ENCODE results near the gene NLRP9. TPM values are rescaled to one million over a fixed set of nuclear protein-coding genes. Genes with fewer than 3 reads are reported as not detected.

Gene NLRP9
- total RNA-seq, 1 donor from 2014 or later = not detected

- H3K27ac Mint-ChIP-seq (ENCODE audit: unreplicated experiment) = no peak overlapping the region
- TF ChIP-seq CTCF (IDR thresholded peaks at IDR 0.05) = no peak
- no peaks in the 10 kb centered on the region for H3K9me3 Mint-ChIP-seq (ENCODE audit: unreplicated experiment)
- no peaks in the 10 kb centered on the region for H3K27me3 Mint-ChIP-seq (ENCODE audit: unreplicated experiment)
- H3K4me1 Mint-ChIP-seq (ENCODE audit: unreplicated experiment) = peaks cover 2% of the 10 kb centered on the region
- H3K4me3 Mint-ChIP-seq (ENCODE audit: unreplicated experiment) = no peak overlapping the region
- H3K36me3 Mint-ChIP-seq (ENCODE audit: unreplicated experiment) = peaks cover 17% of the 10 kb centered on the region
- DNase-seq (ENCODE audit: extremely low spot score, unreplicated experiment) = no peak
These were observed 47.2 kb downstream of the NLRP9 start for GRCh38 chr19:55690769-55691545.

GRCh38 chr19:55690109-55690768, 48.0 kb downstream of the NLRP9 start:
- Mint-ChIP-seq H3K36me3 (ENCODE audit: unreplicated experiment) (peaks cover 20% of the 10 kb centered on the region), H3K27ac (ENCODE audit: unreplicated experiment) (no peak overlapping the region), H3K9me3 (ENCODE audit: unreplicated experiment) (no peaks in the 10 kb centered on the region), H3K4me3 (ENCODE audit: unreplicated experiment) (no peak overlapping the region), H3K27me3 (ENCODE audit: unreplicated experiment) (no peaks in the 10 kb centered on the region), H3K4me1 (ENCODE audit: unreplicated experiment) (peaks cover 2% of the 10 kb centered on the region)
- no peak for DNase-seq (ENCODE audit: extremely low spot score, unreplicated experiment)
- TF ChIP-seq CTCF (IDR thresholded peaks at IDR 0.05) = no peak

DNA sequence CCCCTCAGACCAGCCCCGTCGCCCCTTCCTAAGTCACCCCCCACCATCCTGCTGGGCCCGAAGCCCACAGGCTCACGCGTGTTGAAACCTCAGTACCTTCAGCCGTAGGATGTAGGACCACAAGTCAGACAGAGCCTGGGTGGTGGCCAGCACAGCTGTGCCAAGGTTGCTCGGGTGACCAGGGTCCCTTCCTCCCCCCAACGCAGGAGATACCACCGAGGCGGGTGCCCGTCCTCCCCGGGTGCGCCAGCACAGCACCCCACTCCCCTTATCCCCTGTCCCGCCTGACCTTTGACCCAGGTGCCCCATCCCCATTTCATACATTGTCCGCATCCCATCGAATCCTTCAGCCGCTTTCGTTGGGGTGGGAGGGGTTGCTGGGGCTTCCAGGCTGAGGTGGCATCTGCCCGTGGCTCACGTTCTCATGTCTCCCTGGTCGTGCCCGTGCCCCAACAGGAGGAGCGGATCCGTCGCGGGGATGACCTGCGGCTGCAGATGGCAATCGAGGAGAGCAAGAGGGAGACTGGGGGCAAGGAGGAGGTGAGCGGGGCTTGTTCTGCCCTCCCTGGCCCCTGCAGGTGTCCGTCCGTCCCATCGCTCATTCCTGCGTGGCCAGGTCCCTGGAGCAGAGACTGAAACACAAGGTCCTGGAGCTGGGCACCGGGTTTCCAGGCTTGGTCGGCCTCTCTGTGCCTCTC, 48.6 kb downstream of the NLRP9 start:
- Mint-ChIP-seq H3K27ac (ENCODE audit: unreplicated experiment) (no peak overlapping the region), H3K4me3 (ENCODE audit: unreplicated experiment) (no peak overlapping the region), H3K27me3 (ENCODE audit: unreplicated experiment) (no peaks in the 10 kb centered on the region), H3K9me3 (ENCODE audit: unreplicated experiment) (no peaks in the 10 kb centered on the region), H3K4me1 (ENCODE audit: unreplicated experiment) (peaks cover 2% of the 10 kb centered on the region), H3K36me3 (ENCODE audit: unreplicated experiment) (peaks cover 18% of the 10 kb centered on the region)
- TF ChIP-seq CTCF (IDR thresholded peaks at IDR 0.05) = no peak
- DNase-seq (ENCODE audit: extremely low spot score, unreplicated experiment) = no peak

- no peaks in the 10 kb centered on the region for H3K9me3 Mint-ChIP-seq (ENCODE audit: unreplicated experiment)
These were observed 49.6 kb downstream of the NLRP9 start for GRCh38 chr19:55688422-55689218.

More at GRCh38 chr19:55688422-55689218, 49.6 kb downstream of the NLRP9 start:
- no peak for TF ChIP-seq CTCF (IDR thresholded peaks at IDR 0.05)
- Mint-ChIP-seq H3K27me3 (ENCODE audit: unreplicated experiment) (no peaks in the 10 kb centered on the region), H3K27ac (ENCODE audit: unreplicated experiment) (peak overlapping the region; percentile 27), H3K4me1 (ENCODE audit: unreplicated experiment) (peaks cover 2% of the 10 kb centered on the region), H3K36me3 (ENCODE audit: unreplicated experiment) (peaks cover 21% of the 10 kb centered on the region), H3K4me3 (ENCODE audit: unreplicated experiment) (no peak overlapping the region)
- no peak for DNase-seq (ENCODE audit: extremely low spot score, unreplicated experiment)

Measured in osteocyte (in vitro differentiated cells).